ENCODE measurements around the gene ATRX. TPM values are rescaled to one million over a fixed set of nuclear protein-coding genes. Genes with fewer than 3 reads are reported as not detected.
"Not testable (repeated sequence)": the region's sequence is repeated elsewhere in the genome, so short reads cannot be mapped to it uniquely, and the experiment has no call there.

The ATRX gene
- total RNA-seq, 1 donor from 2014 or later: 86.8 TPM

DNA sequence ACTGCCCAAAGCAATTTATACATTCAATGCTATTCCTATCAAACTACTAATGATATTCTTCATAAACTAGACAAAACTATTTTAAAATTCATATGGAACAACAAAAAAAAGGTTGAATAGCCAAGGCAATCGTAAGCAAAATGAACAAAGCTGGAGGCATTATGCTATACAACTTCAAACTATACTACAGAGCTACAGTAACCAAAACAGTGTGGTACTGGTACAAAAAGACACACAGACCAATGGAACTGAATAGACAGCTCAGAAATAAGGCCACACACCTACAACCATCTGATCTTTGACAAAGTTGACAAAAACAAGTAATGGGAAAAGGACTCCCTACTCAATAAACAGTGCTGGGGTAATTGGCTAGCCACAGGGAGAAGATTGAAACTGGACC lies 271.8 kb downstream of the ATRX start:
- intact Hi-C loops (cut with DNase I): no loop called here

DNA sequence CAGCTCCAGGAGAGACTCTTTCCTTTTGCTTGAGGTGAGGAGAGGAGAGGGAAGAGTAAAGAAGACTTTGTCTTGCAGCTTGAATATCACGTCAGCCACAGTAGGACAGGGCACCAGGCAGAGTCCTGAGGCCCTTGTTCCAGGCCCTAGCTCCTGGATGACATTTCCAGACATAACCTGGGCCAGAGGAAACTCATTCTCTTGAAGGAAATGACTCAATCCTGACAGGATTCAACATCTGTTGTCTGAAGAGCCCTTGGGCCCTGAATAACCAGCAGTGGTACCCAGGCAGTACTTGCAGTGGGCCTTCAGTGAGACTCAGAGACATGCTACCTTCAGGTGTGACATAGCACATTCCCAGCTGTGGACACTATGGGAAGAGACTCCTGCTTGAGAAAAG lies 276.0 kb downstream of the ATRX start:
- intact Hi-C loops (cut with DNase I): no loop called here
- no peak for DNase-seq (ENCODE audit: low spot score)

More for the DNA sequence above, 271.8 kb downstream of the ATRX start:
- no peak for DNase-seq (ENCODE audit: low spot score)

DNA sequence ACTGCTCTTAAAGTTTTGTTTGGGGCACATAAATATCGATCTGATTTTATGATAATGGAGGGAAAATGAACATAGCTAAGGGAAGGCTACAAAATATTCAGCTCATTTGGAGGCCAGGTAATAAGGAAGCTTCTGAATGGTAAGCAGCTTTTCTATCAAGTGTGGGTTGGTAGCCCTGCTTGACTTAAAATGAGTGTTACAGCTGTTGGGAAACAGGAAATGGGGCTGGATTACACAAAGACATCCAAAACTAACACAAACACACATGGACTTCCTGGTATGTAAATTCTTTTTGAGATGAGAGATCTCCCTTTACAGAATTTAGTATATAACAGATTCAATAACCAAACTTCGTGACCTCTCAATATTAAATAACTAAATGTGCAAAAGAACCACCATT lies 280.8 kb downstream of the ATRX start:
- no peak for DNase-seq (ENCODE audit: low spot score)
- intact Hi-C loops (cut with DNase I): no loop called here

DNA sequence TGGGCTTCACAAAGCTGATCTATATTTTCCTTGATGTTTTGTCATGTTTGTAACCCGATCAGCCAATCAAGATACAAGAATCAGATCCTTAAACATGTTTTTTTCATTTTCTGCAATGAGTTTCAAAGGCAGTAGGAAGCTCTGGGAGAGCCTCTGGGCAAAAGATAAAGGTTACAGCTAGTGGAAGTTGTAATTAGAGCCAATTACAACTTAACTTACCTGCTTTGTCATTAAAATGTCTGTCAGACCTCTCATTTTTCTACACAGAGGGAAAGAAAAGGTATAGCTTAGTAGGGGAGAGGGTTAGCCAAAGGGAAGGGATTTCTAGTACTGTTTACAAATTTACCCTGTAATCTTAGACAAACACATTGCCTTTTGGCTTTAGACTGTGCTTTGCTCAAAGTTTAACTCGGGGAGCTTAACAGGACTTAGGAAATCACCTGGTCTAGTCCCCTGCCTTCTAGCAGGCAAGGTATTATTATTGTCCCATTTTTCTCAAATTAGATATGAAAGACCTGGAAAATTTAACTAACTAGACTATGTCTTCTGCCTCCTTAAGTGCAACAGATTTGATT lies 283.0 kb downstream of the ATRX start:
- no peak for DNase-seq (ENCODE audit: low spot score)
- intact Hi-C loops (cut with DNase I): no loop called here

DNA sequence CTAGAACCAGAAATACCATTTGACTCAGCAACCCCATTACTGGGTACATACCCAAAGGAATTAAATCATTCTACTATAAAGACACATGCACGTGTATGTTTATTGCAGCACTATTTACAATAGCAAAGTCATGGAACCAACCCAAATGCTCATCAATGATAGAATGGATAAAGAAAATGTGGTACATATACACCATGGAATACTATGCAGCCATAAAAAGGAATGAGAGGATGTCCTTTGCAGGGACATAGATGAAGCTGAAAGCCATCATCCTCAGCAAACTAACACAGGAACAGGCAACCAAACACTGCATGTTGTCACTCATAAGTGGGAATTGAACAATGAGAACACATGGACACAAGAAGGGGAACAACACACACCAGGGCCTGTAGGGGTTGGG lies 285.9 kb downstream of the ATRX start:
- intact Hi-C loops (cut with DNase I); DNase-seq (ENCODE audit: low spot score): not testable (repeated sequence)

DNA sequence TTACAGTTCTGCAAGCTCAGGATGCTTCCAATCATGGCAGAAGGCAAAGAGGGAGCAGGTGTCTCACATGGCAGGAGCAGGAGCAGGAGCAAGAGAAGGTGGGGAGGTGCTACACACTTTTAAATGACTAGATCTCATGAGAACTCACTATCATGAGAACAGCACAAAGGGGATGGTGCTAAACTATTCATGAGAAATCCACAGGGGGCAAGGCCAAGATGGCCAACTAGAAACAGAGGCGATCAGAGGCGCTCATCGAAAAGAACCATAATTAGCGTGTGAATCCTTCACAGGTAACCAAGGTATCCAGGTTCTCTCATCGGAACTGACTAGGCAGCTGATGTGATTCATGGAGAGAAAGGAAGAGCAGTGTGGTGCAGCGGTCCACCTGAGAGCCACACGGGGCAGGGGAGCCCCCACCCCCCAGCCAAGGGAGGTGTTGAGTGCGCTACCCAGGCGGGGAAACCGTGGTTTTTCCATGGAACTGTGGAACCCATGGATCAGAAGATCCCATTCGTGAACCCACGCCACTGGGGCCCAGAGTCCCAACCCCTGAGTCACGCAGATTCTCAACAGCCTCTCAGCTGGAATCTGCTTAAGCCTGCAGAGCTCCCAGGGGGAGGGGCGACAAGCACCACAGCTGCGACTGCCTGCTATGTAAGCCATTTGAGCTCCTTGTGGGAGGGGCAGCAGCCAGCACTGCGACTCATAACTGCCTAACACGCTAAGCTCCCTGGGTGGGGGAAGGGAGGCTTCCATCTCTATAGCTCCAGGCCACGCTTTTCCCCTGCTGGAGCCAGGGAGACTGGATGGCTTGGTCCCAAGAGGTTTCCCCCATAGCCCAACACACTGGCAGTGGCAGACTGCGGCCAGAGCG lies 292.1 kb downstream of the ATRX start:
- intact Hi-C loops (cut with DNase I): no loop called here
- DNase-seq (ENCODE audit: low spot score): no peak

DNA sequence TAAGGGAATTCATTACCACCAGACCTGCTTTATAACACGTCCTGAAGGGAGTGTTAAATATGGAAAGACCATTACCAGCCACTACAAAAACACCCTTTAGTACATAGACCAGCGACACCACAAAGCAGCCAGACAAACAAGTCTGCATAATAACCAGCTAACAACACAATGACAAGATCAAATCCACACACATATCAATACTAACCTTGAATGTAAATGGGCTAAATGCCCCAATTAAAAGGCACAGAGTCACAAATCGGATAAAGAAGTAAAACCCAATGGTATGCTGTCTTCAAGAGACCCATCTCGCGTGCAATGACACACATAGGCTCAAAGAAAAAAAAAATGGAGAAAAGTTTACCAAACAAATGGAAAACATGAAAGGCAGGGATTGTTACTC lies 302.0 kb downstream of the ATRX start:
- DNase-seq (ENCODE audit: low spot score): no peak
- intact Hi-C loops (cut with DNase I): no loop called here

DNA sequence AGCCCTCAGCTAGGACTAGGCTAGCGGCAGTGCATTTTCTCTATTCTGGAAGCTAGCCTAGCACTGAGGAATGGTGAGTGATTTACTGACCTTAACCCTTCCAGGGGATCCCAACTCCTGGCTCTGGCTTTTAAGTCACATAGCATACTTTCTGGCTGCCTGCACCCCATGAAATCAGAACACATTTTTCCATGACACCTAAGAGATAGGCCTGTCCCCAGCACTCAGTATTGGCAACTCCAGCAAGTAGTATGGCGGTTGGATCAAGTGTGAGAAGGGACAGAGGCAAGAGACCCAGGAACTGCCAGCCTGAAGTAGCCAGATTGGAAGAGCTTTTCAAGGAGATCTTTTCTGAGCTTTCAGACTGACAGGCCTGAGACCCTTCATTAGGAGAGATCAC lies 330.6 kb downstream of the ATRX start:
- DNase-seq (ENCODE audit: low spot score): no peak
- intact Hi-C loops (cut with DNase I): no loop called here

Other genes starting within 250 kb of the ATRX start
- gene MAGT1, start 109.2 kb upstream of the ATRX start, total RNA-seq: 47.6 TPM
- gene COX7B, start 113.3 kb upstream of the ATRX start, total RNA-seq: 1,124 TPM
- gene ATP7A, start 124.5 kb upstream of the ATRX start, total RNA-seq: 6.6 TPM
- gene PGAM4, start 183.4 kb upstream of the ATRX start, total RNA-seq: not detected

Measured in cardiac septum (tissue), 1 donor.